HG02870 (cell line): Measurements from ENCODE around the gene LSP1.

Experiments used
- ATAC-seq: cut with Tn5 transposase; IDR thresholded peaks from one replicate; pipeline ENCODE4 v1.9.1; 2021; ENCODE audit warnings: mild to moderate bottlenecking, moderate library complexity; ENCODE audit not compliant: unreplicated experiment

LSP1 gene

GRCh38 chr11:1824221-1825038, 28.5 kb upstream of the LSP1 start:
- ATAC-seq: no peak

DNA sequence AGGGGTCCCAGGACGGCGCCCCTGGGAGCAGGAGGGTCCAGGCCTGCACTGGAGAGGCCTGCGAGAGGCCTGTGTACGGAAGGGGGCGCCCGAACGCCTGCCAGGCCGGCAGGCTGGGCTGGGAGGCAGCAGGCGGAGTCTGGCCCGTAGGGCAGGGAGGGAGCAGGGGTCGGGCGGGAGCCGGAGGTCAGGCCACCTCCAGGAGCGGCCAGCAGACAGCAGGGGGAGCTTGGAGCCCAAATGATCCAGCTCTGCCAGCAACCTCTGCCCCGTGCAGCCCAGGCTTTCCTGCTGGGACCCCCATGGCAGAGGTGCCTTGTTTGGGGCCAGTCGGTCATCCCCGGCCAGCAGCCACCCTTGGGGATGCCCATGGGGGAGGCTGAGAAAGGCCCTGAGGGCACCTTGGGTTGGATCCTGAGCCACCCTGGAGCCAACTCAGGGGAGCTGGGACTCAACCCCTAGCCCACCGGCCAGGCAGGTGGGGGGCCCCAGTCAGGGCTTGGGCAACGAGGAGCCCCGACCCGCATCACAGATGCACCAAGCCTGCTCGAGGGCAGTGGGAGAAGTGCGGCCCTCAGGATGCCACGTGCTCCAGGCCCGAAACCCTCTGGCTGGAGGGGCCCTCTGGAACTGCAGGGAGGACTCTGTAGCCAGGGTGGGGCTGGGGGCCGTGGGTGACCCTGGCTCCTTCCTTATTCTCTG, 27.7 kb upstream of the LSP1 start:
- no peak for ATAC-seq

GRCh38 chr11:1825785-1826451, 27.0 kb upstream of the LSP1 start:
- ATAC-seq: no peak

- no peak for ATAC-seq
These were observed 26.3 kb upstream of the LSP1 start for GRCh38 chr11:1826552-1827094.

- ATAC-seq: no peak
These were observed 25.6 kb upstream of the LSP1 start for GRCh38 chr11:1827095-1827813.

- no peak for ATAC-seq
These were observed 25.0 kb upstream of the LSP1 start for GRCh38 chr11:1827931-1828330.

- no peak for ATAC-seq
These were observed 24.3 kb upstream of the LSP1 start for GRCh38 chr11:1828542-1828941.

DNA sequence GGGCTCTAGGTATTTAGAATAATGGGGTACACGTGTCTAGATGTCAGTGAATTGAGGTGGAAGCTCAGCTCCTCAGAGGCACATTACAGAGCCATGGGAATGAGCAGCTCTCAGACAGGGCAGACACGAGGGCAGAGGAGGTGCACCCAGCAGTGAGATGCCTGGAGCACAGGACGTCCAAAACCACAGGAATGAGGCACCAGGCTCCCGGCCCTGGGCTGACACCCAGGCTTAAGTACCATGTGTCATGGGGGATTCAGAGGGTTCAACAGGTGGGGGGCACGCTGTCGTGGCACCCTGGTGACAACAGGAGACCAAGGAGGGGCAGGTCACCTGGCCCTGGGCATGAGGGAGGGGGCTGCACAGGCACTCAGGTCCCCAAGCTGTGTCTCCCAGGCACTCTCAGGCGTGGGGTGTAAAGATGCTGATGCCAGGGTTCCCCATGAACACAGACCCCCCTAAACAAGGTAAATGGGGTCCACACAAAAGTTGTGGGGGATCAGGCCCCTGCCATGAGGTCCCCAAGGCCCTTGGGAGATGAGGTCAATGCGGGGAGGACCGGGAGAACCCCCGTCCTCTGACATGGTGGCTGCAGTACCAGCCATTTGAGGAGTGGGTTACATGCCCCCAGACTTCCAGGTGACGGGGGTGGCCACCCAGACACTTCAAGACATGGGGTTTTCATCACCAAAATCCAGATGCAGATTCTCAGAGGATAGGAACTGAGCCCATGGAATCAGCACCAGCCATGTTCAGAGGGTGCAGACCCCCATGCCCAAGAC, 23.7 kb upstream of the LSP1 start:
- ATAC-seq: no peak

- no peak for ATAC-seq
These were observed 22.9 kb upstream of the LSP1 start for GRCh38 chr11:1830004-1830321.

- no peak for ATAC-seq
These were observed 22.3 kb upstream of the LSP1 start for GRCh38 chr11:1830322-1831223.

DNA sequence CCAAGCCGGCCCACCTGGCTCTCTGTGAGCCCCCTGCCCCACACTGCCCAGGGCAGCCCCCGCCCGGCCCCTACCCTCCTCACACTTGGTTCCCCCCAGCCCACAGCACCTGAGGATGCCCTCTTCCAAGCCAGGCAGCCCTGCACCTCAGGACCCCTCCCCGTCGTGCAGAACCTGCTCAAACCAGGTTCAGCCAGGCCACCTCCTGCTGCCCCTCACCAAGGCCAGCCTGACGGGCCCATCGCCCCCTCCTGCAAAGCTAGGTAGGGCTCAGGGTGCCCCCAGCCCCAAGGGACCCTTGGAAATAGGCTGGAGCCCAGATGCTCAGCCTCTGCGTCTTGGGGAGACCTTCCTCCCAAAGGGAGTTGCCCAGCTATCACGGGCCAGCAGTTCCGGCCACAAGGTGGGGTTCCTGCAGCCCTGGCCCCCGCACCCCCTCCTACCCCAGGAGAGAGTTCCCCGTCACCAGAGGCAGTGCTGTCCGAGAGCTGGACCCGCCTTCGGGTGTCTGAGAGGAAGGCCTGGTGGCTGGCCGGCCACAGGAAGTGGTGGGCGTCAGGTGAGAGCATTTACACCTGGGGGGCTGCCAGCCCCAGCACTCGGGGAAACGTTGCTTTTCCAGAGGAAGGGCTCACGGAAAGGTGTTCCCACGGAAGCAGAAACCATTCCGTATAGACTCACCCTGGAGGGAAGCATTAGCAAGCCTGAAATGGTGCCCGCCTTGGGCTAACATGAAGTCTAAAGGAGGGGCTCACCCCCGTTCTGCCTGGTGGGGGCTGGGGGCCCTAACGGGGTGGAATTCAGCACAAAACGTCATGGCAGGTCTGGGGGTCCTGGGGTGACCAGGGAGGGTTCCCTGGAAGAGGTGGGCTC, 21.3 kb upstream of the LSP1 start:
- ATAC-seq: no peak

DNA sequence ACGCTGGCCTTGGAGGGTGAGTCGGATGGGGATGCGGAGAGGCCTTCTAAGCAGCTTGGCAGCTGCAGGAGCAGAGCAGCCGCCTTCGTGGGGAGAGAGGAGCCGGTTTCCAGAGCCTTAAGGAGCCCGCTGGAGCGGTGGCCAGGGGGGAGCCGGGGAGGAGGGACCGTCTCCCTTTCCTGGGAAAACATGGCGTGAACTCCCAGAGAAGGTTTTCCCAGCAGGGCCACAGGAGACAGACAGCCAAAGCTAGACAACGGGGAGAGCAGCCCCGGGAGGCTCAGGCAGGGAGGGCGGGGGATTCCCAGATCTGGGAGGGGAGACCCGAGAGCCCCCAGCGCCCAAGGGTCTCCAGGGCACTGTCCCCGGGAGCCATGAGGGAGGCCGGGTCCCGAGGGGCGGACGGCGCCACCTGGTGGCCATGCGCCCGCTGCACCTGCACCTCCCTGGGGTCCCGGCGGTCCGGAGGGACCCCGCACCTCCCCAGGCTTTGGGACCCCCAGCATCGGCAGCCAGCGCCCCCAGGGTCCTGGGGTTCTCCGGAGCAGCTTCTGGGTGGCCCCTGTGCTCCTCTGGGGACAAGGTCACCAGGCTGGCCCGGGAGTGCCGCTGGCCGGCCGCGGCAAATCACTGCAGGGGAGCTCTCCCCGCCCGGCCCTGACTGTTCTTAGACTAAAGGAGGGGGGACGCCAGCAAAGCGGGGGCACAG, 20.5 kb upstream of the LSP1 start:
- ATAC-seq: no peak

DNA sequence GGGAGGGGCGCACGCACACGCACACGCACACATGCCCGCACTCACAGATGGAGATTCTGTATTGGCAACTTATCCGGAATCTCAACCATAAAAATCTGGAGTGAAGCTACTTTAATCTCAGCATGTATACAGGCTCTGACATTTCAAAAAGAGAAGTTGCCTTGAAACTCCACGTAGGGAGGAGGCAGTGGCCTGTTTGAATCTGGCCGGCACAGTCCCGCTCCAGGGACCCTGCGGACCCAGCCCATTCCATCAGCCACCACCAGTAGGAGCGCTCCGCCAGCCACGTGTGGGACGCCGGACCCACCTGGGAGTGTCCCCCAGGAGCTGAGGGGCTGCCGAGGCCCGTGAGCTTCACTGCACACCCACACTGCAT, 20.0 kb upstream of the LSP1 start:
- no peak for ATAC-seq

GRCh38 chr11:1834062-1834610, 18.7 kb upstream of the LSP1 start:
- ATAC-seq: no peak

GRCh38 chr11:1834779-1835670, 17.9 kb upstream of the LSP1 start, which contains the start of gene SYT8:
Gene SYT8 (plus strand): TSS chr11:1834990. CDS start chr11:1835106, 116 bp downstream.
- no peak for ATAC-seq

DNA sequence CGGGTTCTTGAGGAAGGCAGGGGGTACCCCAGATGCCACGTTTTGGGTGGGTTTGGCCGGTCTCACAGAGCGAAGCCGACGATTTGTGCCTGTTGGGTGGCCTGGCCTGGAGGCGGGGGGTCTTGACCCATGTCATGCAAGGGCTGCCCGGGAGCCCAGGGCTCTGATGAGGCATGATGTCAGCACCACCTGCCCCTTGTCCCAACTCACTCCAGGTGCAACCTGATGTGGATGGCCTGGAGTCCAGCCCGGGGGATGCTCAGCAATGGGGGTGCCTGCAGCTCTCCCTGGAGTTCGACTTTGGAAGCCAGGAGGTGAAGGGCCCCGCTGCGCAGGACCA, 17.2 kb upstream of the LSP1 start:
- ATAC-seq: no peak
